NOMO-1 treated with dmso at 0.1 percent for 144 hours (cell line): ENCODE measurements around the gene CYP2R1.
A peak's percentile ranks its signal among the peaks of the same experiment; 100 is the strongest.

Experiments
- DNase-seq: peaks from one replicate; lab custom pipeline; 2025; ENCODE audit not compliant: unreplicated experiment; lab: John Stamatoyannopoulos, UW

Gene CYP2R1, protein sequence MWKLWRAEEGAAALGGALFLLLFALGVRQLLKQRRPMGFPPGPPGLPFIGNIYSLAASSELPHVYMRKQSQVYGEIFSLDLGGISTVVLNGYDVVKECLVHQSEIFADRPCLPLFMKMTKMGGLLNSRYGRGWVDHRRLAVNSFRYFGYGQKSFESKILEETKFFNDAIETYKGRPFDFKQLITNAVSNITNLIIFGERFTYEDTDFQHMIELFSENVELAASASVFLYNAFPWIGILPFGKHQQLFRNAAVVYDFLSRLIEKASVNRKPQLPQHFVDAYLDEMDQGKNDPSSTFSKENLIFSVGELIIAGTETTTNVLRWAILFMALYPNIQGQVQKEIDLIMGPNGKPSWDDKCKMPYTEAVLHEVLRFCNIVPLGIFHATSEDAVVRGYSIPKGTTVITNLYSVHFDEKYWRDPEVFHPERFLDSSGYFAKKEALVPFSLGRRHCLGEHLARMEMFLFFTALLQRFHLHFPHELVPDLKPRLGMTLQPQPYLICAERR

GRCh38 chr11:14892036-14892556 lies at the start of gene CYP2R1:
CYP2R1 (minus strand) TSS chr11:14892231; CDS start chr11:14892205, 26 bp downstream.
- DNase-seq: peak; percentile 99

DNA sequence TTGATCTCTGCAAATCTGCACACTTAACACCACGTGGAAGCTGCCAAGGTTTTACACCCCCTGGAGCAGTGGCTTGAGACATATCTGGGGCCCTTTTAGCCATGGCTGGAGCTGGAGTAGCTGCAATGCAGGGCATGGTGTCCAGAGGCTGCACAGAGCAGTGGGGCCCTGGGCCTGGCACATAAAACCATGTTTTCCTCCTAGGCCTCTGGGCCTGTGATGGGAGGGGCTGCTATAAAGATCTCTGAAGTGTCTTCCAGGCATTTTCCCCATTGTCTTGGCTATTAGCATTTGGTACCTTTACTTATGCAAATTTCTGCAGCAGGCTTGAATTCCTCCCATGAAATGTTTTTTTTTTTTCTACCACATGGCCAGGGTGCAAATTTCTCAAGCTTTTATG lies 46.9 kb upstream of the CYP2R1 start:
- DNase-seq: no peak

DNA sequence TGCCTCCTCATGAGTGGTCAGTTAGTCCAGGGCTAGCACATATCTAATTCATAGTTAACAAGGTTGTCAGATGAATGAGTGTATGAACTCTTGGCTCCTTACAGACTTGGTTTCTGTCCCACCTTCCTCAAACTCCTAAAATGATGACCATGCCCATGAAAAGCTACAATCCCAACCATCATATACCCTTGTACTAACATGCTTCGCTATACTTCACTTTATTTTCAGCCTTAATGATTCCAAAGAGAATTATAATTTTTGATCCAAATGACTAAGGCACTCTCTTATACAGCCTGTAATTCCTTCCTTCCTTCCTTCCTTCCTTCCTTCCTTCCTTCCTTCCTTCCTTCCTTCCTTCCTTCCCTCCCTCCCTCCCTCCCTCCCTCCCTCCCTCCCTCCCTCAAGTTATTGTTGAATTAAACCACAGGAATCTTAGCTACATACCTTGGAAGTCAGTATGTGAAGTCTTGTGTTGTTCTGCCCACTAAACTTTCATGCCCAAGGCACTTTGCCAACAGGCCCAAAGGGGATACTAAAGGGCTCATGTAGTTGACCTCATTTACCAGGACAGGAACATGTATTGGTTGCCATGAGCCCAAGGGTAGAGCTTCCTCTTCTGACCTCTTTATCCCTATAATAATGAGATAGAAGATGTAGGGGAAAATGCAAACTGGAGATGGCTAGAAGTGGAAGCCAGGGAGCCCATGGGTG lies 42.8 kb upstream of the CYP2R1 start:
- DNase-seq: no peak

DNA sequence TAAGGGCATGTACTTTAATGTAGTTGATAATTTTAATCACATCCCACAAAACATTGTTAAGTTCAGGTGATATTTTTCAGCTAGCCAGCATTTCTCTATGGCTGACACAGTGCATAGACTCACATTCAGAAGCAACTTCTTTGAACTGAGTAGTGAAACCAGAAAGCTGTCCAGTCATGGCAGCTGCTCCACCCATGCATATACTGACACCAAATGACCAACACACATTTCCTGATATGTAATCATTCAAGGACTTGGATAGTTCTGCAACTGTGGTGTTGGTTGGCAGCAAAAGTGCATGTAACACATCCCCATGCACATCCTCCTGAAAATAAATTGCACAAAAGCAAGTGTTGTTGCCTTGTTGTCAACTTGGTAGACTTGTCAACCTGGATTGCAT lies 40.4 kb upstream of the CYP2R1 start:
- DNase-seq: no peak

GRCh38 chr11:14930369-14930768 lies 38.3 kb upstream of the CYP2R1 start:
- DNase-seq: no peak

DNA sequence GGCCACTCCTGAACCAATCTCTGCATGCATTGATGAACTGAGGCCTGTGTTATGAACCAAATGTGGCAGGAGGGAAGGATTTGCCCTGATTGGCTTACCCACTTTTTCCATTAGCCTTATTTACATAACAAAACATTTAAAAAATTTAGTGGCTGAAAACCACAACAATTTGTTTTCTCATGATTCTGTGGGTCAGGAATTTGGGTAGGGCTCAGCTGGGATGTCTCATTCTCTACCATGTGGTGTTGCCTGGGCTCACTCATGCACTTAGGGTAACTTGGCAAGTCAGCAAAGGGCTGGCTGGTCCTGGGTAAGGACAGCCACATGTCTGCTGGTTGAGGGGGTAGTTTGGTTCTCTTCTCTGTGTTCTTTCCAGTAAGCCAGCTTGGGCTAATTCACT lies 35.1 kb upstream of the CYP2R1 start:
- no peak for DNase-seq

- no peak for DNase-seq
Measured at GRCh38 chr11:14924318-14924717, 32.3 kb upstream of the CYP2R1 start.

GRCh38 chr11:14916403-14916802 lies 24.4 kb upstream of the CYP2R1 start:
- DNase-seq: no peak

- DNase-seq: no peak
Measured at GRCh38 chr11:14914536-14914935, 22.5 kb upstream of the CYP2R1 start.

- peak; percentile 17 for DNase-seq
Measured at GRCh38 chr11:14908214-14908880, 16.3 kb upstream of the CYP2R1 start.

GRCh38 chr11:14907411-14908213 lies 15.6 kb upstream of the CYP2R1 start:
- DNase-seq: no peak

GRCh38 chr11:14906993-14907392 lies 15.0 kb upstream of the CYP2R1 start:
- DNase-seq: no peak

GRCh38 chr11:14906578-14906977 lies 14.5 kb upstream of the CYP2R1 start:
- DNase-seq: no peak

GRCh38 chr11:14905104-14906033 lies 13.3 kb upstream of the CYP2R1 start:
- DNase-seq: peak; percentile 52

- DNase-seq: peak; percentile 15
Measured at GRCh38 chr11:14904745-14905103, 12.7 kb upstream of the CYP2R1 start.

DNA sequence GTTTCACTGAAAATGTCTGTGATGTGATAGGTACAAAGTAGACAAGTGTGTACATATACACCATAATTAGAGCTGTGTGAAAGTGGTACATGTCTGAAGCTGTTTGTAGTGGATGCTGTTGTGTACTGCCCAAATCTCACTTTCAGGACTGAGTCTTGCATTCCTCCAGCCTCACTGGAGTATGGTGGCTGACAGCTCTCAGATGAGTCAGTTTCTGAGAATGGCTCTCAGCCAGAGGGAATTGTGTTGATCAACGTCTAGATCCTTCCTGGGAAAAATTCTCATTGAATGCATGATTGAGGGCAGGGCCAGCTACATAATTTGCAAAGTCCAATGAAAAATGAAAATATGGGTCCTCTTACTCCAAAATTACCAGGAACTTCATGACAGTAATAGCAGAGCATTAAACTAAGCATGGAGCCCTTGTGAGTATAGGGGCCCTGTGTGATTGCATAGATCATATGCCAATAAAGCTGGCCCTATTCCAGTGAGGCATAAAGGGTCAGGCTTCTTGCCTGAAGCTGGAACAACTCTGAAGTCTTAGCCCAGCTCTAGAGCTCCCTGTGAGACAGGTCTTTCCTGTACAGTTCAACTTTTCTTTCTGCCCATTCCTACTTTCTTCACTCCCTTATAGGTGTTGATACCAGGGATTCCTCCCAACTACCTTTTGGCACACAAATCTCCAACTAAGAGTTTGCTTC lies 10.8 kb upstream of the CYP2R1 start:
- DNase-seq: no peak

GRCh38 chr11:14898906-14899305 lies 6.9 kb upstream of the CYP2R1 start:
- no peak for DNase-seq

GRCh38 chr11:14898355-14898754 lies 6.3 kb upstream of the CYP2R1 start:
- no peak for DNase-seq
